GM12878 (cell line): ENCODE measurements around the gene LEKR1. TPM values are rescaled to one million over a fixed set of nuclear protein-coding genes. Genes with fewer than 3 reads are reported as not detected.

ENCODE experiments used
- ATF7 ChIP-seq: fragments of 450-650 bp; IDR thresholded peaks from 2 replicates; pipeline ENCODE4 v1.6.1; 2016; ENCODE audit warnings: low read depth, mild to moderate bottlenecking
- BCL11A ChIP-seq: IDR thresholded peaks from 2 replicates; pipeline ENCODE4 v1.6.1; 2011; ENCODE audit warnings: low read depth, low read length
- BRCA1 ChIP-seq: IDR thresholded peaks from 2 replicates; pipeline ENCODE4 v1.6.1; 2011; ENCODE audit warnings: low read depth, low read length, improper control_type of control experiment
- DPF2 ChIP-seq: fragments of 450-650 bp; IDR thresholded peaks from 2 replicates; pipeline ENCODE4 v1.6.1; 2017; ENCODE audit warnings: mild to moderate bottlenecking
- ETV6 ChIP-seq, 2 experiments: fragments of 450-650 bp in 1 of 2; IDR thresholded peaks in 1 of 2; conservative IDR thresholded peaks in 1 of 2; 2 replicates each; pipeline ENCODE4 v1.6.1; 2014; ENCODE audit warnings: antibody characterized with exemption in 1 of 2, borderline replicate concordance in 1 of 2, low read depth in 1 of 2, mild to moderate bottlenecking in 1 of 2, moderate library complexity in 1 of 2
- GABPA ChIP-seq: IDR thresholded peaks from 2 replicates; pipeline ENCODE4 v1.6.1; 2014; ENCODE audit warnings: antibody characterized with exemption, low read depth, mild to moderate bottlenecking, inconsistent platforms
- HDAC2 ChIP-seq: fragments of 200-600 bp; sonication (generic); IDR thresholded peaks from 2 replicates; pipeline ENCODE4 v1.6.1; 2017
- IRF4 ChIP-seq: IDR thresholded peaks from 2 replicates; pipeline ENCODE4 v1.6.1; 2011; ENCODE audit warnings: low read depth, low read length
- MTA2 ChIP-seq: fragments of 450-650 bp; IDR thresholded peaks from 2 replicates; pipeline ENCODE4 v1.6.1; 2016; ENCODE audit warnings: low read depth, mild to moderate bottlenecking, moderate library complexity
- NBN ChIP-seq: fragments of 450-650 bp; IDR thresholded peaks from 2 replicates; pipeline ENCODE4 v1.6.1; 2016
- NKRF ChIP-seq: fragments of 450-650 bp; conservative IDR thresholded peaks from 2 replicates; pipeline ENCODE4 v1.6.1; 2017; ENCODE audit warnings: mild to moderate bottlenecking, moderate library complexity
- POLR2AphosphoS5 ChIP-seq: IDR thresholded peaks from 2 replicates; pipeline ENCODE4 v1.6.1; 2011; ENCODE audit warnings: mild to moderate bottlenecking, low read length, inconsistent platforms
- SMAD5 ChIP-seq: IDR thresholded peaks from 2 replicates; pipeline ENCODE4 v1.6.1; 2016; ENCODE audit warnings: antibody characterized with exemption, low read depth
- SMARCA5 ChIP-seq: fragments of 450-650 bp; IDR thresholded peaks from 2 replicates; pipeline ENCODE4 v1.6.1; 2017; ENCODE audit warnings: mild to moderate bottlenecking
- SREBF1 ChIP-seq: IDR thresholded peaks from 2 replicates; pipeline ENCODE4 v1.6.1; 2012; ENCODE audit warnings: mild to moderate bottlenecking, low read length
- SUZ12 ChIP-seq: fragments of 200-600 bp; sonication (generic); IDR thresholded peaks from one replicate; pipeline ENCODE4 v1.6.1; 2018; ENCODE audit warnings: antibody characterized with exemption, mild to moderate bottlenecking; ENCODE audit not compliant: unreplicated experiment
- TBL1XR1 ChIP-seq: IDR thresholded peaks from 2 replicates; pipeline ENCODE4 v1.6.1; 2012; ENCODE audit warnings: low read depth, low read length, improper control_type of control experiment
- ZNF217 ChIP-seq: fragments of 450-650 bp; IDR thresholded peaks from 2 replicates; pipeline ENCODE4 v1.6.1; 2017; ENCODE audit warnings: antibody characterized with exemption, mild to moderate bottlenecking
- ZNF687 ChIP-seq: fragments of 450-650 bp; IDR thresholded peaks from 2 replicates; pipeline ENCODE4 v1.6.1; 2017; ENCODE audit warnings: mild to moderate bottlenecking, moderate library complexity
- polyA plus RNA-seq, 11 experiments: library from polyadenylated mRNA; depleted of rRNA in 4 of 11; unstranded in 6 of 11; stranded (reverse) in 5 of 11; fragments of >200 nt; fragmentation: Nextera tagmentation in 4 of 11; fragmentation: Illumina TruSeq in 1 of 11; extraction: Ambion mirVana in 4 of 11; extraction: Trizol in 1 of 11; gene quantifications; 1 replicate in 1 of 11; 2 replicates in 10 of 11; pipeline versions ENCODE4 v1.2.1 to v1.2.3, GENCODE V29; 2011 to 2016; ENCODE audit warnings: inconsistent platforms in 2 of 11, missing spikeins in 2 of 11, low read depth in 1 of 11
- total RNA-seq, 4 experiments: library from RNA; depleted of rRNA in 3 of 4; stranded (reverse); fragments of >200 nt in 3 of 4; fragmentation: Illumina TruSeq in 1 of 4; extraction: Trizol in 1 of 4; gene quantifications; 2 replicates each; pipeline versions ENCODE4 v1.2.1 to v1.2.3, GENCODE V29; 2013 to 2021

LEKR1 gene
- total and polyA plus RNA-seq, 10 of the 15 experiments (the other 5 are each of a cell fraction or from before 2014, with no cell fraction given): 0.48 to 3.2 (median 1.3) TPM

- TF ChIP-seq MTA2 (peak; percentile 65), BCL11A (no peak), NKRF (no peak), BRCA1 (0 out of 2 replicates have a peak, but pooled peaks have one; percentile 33), SMAD5 (0 out of 2 replicates have a peak, but pooled peaks have one; percentile 71), IRF4 (peak; percentile 24), ZNF687 (no peak), HDAC2 (no peak), ATF7 (peak; percentile 32; the same call in 1 of the 2 replicates), ETV6 (conservative IDR thresholded peaks at IDR 0.05 in 1 of 2, IDR thresholded peaks at IDR 0.05 in 1 of 2; ENCODE audit: borderline replicate concordance in 1 of 2, low read depth in 1 of 2) (peak in 1 of 2 experiments; percentile 5; a peak in 1 of 4 replicates), TBL1XR1 (no peak), POLR2AphosphoS5 (peak; percentile 89), ZNF217 (0 out of 2 replicates have a peak, but pooled peaks have one; percentile 72), DPF2 (0 out of 2 replicates have a peak, but pooled peaks have one; percentile 69), SUZ12 (no peak), SMARCA5 (peak; percentile 11), GABPA (no peak), NBN (0 out of 2 replicates have a peak, but pooled peaks have one; percentile 87), SREBF1 (no peak)
These were observed 384 bp upstream of the LEKR1 start (continued) for GRCh38 chr3:156825795-156826143.
